OCI-LY7 (cell line): Measurements from ENCODE around the gene P4HTM. TPM values are rescaled to one million over a fixed set of nuclear protein-coding genes. Genes with fewer than 3 reads are reported as not detected.

Experiments used
- BruUV-seq: library from RNA; stranded (reverse); fragments of 400-500 nt; replicated peaks from 2 replicates; lab custom pipeline; 2021; lab: Mats Ljungman, UMichigan
- CTCF ChIA-PET: fragments of 300-600 bp; sonication (Branson Sonifier 250); formaldehyde crosslinking; loops from one replicate; lab custom pipeline; 2022; ENCODE audit warnings: antibody characterized with exemption; ENCODE audit not compliant: unreplicated experiment; lab: Charles Lee
- POLR2A ChIA-PET: fragments of 300-600 bp; sonication (Branson Sonifier 250); formaldehyde crosslinking; loops from one replicate; lab custom pipeline; 2022; ENCODE audit warnings: antibody characterized with exemption; lab: Charles Lee
- DNase-seq: peaks from one replicate; pipeline ENCODE4 v3.0.0-alpha.2; 2015; ENCODE audit warnings: low spot score
- H2AFZ ChIP-seq: fragments of 200-600 bp; sonication (generic), shearing (Covaris generic); 2 replicates; pipeline ENCODE4 v1.6.1; 2014; ENCODE audit warnings: mild to moderate bottlenecking, antibody characterized with exemption, low read length, moderate library complexity
- H3K27ac ChIP-seq: fragments of 200-600 bp; sonication (generic); 2 replicates; pipeline ENCODE4 v1.5.1; 2014; ENCODE audit warnings: mixed run types, low read depth, mild to moderate bottlenecking, moderate library complexity, low read length, inconsistent platforms; ENCODE audit not compliant: poor library complexity, severe bottlenecking
- H3K36me3 ChIP-seq: fragments of 200-600 bp; sonication (generic); 2 replicates; pipeline ENCODE4 v1.6.1; 2014; ENCODE audit warnings: mild to moderate bottlenecking, antibody characterized with exemption, low read length, moderate library complexity, mixed read lengths; ENCODE audit not compliant: insufficient read depth
- H3K4me1 ChIP-seq: fragments of 200-600 bp; sonication (generic); 2 replicates; pipeline ENCODE4 v1.5.1; 2014; ENCODE audit warnings: mild to moderate bottlenecking, low read length; ENCODE audit not compliant: insufficient read depth, poor library complexity, severe bottlenecking
- H3K4me2 ChIP-seq: fragments of 200-600 bp; sonication (generic); 2 replicates; pipeline ENCODE4 v1.6.1; 2014; ENCODE audit warnings: mild to moderate bottlenecking, low read length
- H3K4me3 ChIP-seq: fragments of 200-600 bp; sonication (generic); 2 replicates; pipeline ENCODE4 v1.5.1; 2014; ENCODE audit warnings: mild to moderate bottlenecking, low read depth, low read length; ENCODE audit not compliant: poor library complexity, severe bottlenecking
- H3K79me2 ChIP-seq: fragments of 200-600 bp; sonication (generic); 2 replicates; pipeline ENCODE4 v1.6.1; 2016; ENCODE audit warnings: low read depth, mild to moderate bottlenecking, low read length, moderate library complexity, mixed read lengths; ENCODE audit not compliant: insufficient read depth
- H3K9me2 ChIP-seq: fragments of 200-600 bp; sonication (generic); 2 replicates; pipeline ENCODE4 v1.6.1; 2016; ENCODE audit warnings: mild to moderate bottlenecking, low read length, mixed read lengths; ENCODE audit not compliant: insufficient read depth
- H3K9me3 ChIP-seq: fragments of 200-600 bp; sonication (generic); 2 replicates; pipeline ENCODE4 v1.6.1; 2014; ENCODE audit warnings: mild to moderate bottlenecking, mixed run types, low read length, mixed read lengths
- H4K20me1 ChIP-seq: fragments of 200-600 bp; sonication (generic); 2 replicates; pipeline ENCODE4 v1.6.1; 2014; ENCODE audit warnings: mild to moderate bottlenecking, antibody characterized with exemption, low read length, moderate library complexity, mixed read lengths; ENCODE audit not compliant: insufficient read depth
- EZH2phosphoT487 ChIP-seq: fragments of 200-600 bp; sonication (generic); IDR thresholded peaks from 2 replicates; pipeline ENCODE4 v1.6.1; 2018; ENCODE audit warnings: low read depth, borderline replicate concordance, mild to moderate bottlenecking, mixed run types, antibody characterized with exemption, low read length, moderate library complexity, mixed read lengths
- intact Hi-C: fragments of 100-400 bp; cut with micrococcal nuclease; formaldehyde crosslinking; loops from one replicate; pipeline ENCODE4 v1.10.0; 2022; ENCODE audit not compliant: unreplicated experiment
- total RNA-seq, 2 experiments: library from RNA; depleted of rRNA in 1 of 2; stranded (reverse); fragments of >200 nt in 1 of 2; shearing (Covaris generic) in 1 of 2; gene quantifications; 2 replicates each; pipeline ENCODE4 v1.2.3, GENCODE V29; 2014 to 2022
- TF ChIP-seq, protein P1 (sequence below): fragments of 200-600 bp; sonication (generic); conservative IDR thresholded peaks from 2 replicates; pipeline ENCODE4 v1.5.1; 2014; ENCODE audit warnings: mild to moderate bottlenecking, antibody characterized with exemption, low read length, moderate library complexity, mixed read lengths

The P4HTM gene
- total RNA-seq, 2 experiments from 2014 or later, result 36.9 to 45.3 TPM

DNA sequence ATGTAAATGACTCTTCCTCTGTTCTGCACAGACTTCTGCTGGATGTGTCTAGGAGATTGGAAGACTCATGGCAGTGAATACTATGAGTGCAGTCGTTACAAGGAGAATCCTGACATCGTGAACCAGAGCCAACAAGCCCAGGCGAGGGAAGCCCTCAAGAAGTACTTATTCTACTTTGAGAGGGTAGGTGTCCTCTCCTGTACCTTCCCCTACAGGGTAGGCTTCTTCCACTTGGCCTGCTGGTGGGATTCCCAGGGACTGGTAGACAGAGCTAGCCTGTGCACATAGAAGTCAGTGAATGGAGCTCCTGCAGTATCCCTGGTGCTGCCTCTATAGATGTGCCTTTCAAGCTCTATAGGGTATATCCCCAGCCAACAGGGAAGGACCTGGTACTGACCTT lies 10.6 kb upstream of the P4HTM start:
- ChIA-PET POLR2A (no interaction called here), CTCF (no interaction called here)
- H3K36me3 ChIP-seq, result peaks cover 95% of the 10 kb centered on the region
- no peaks in the 10 kb centered on the region for H3K9me2 ChIP-seq
- H3K9me3 ChIP-seq, result no peaks in the 10 kb centered on the region
- intact Hi-C loops, result no loop called here
- H3K27ac ChIP-seq, result no peak overlapping the region
- no peak overlapping the region for H2AFZ ChIP-seq
- BruUV-seq, result no TSS peak
- TF ChIP-seq EZH2phosphoT487, result no peak
- TF ChIP-seq, protein P1, sequence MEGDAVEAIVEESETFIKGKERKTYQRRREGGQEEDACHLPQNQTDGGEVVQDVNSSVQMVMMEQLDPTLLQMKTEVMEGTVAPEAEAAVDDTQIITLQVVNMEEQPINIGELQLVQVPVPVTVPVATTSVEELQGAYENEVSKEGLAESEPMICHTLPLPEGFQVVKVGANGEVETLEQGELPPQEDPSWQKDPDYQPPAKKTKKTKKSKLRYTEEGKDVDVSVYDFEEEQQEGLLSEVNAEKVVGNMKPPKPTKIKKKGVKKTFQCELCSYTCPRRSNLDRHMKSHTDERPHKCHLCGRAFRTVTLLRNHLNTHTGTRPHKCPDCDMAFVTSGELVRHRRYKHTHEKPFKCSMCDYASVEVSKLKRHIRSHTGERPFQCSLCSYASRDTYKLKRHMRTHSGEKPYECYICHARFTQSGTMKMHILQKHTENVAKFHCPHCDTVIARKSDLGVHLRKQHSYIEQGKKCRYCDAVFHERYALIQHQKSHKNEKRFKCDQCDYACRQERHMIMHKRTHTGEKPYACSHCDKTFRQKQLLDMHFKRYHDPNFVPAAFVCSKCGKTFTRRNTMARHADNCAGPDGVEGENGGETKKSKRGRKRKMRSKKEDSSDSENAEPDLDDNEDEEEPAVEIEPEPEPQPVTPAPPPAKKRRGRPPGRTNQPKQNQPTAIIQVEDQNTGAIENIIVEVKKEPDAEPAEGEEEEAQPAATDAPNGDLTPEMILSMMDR, result no peak
- H3K79me2 ChIP-seq, result no peaks in the 10 kb centered on the region
- H3K4me2 ChIP-seq, result no peak overlapping the region
- H3K4me3 ChIP-seq, result no peak overlapping the region
- no peaks in the 10 kb centered on the region for H4K20me1 ChIP-seq
- no peak for DNase-seq
- H3K4me1 ChIP-seq, result no peaks in the 10 kb centered on the region

DNA sequence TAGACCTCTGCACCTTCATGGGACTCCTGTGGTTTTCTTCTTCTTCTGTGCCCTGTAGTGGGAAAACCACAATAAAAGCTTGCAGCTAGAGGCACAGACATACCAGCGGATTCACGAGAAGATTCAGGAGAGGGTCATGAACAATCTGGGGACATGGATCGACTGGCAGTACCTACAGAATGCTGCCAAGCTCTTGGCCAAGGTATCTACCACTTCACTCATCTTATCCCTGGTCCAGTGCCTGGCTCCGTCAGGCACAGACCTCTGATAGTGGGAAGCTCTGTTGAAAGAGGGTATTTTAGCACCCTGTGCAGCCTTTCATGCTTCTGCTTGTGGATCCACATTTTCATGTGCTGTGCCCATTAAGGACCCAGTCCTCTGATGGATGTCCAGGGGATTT lies 9.7 kb upstream of the P4HTM start:
- Histone ChIP-seq H4K20me1 (no peaks in the 10 kb centered on the region), H3K4me3 (no peak overlapping the region), H3K9me3 (no peaks in the 10 kb centered on the region), H3K9me2 (no peaks in the 10 kb centered on the region), H3K36me3 (peaks cover 95% of the 10 kb centered on the region), H3K4me2 (no peak overlapping the region), H3K4me1 (no peaks in the 10 kb centered on the region), H2AFZ (no peak overlapping the region), H3K79me2 (no peaks in the 10 kb centered on the region), H3K27ac (no peak overlapping the region)
- no TSS peak for BruUV-seq
- intact Hi-C loops, result no loop called here
- POLR2A ChIA-PET, result interaction anchor here (0.6 to 0.7 kb wide), 3 partner anchors 135 to 435 kb away, joined by 3 to 5 read pairs (median 3); no protein-coding TSS in a partner anchor
- CTCF ChIA-PET, result no interaction called here
- TF ChIP-seq EZH2phosphoT487, result no peak
- TF ChIP-seq, protein P1, result no peak
- no peak for DNase-seq

DNA sequence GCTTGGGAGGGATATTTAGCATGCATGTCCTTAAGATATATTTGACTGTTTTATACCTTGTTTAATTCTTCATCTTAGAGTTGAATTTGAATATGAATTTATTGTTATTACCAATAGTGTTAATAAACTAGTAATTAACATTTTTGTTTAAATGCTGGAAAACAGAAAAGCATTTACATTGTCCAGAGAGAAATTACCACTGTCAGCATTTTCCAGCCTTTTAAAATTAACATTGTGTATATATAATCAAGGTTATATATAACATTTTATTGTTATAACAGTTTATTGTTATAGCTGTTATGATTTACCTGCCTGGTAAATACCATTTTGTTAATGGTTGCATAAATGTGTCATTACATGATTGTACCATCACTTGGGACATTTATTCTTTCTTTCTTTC lies 8.0 kb upstream of the P4HTM start:
- peaks cover 86% of the 10 kb centered on the region for H3K36me3 ChIP-seq
- H2AFZ ChIP-seq, result no peak overlapping the region
- H3K4me3 ChIP-seq, result no peak overlapping the region
- H4K20me1 ChIP-seq, result no peaks in the 10 kb centered on the region
- no TSS peak for BruUV-seq
- H3K4me2 ChIP-seq, result no peak overlapping the region
- ChIA-PET POLR2A (interaction anchor here (0.6 to 1.1 kb wide), 3 partner anchors 10 to 462 kb away, joined by 3 to 4 read pairs (median 3); no protein-coding TSS in a partner anchor), CTCF (no interaction called here)
- DNase-seq, result no peak
- H3K79me2 ChIP-seq, result no peaks in the 10 kb centered on the region
- no peak for TF ChIP-seq EZH2phosphoT487
- TF ChIP-seq, protein P1, result no peak
- no peaks in the 10 kb centered on the region for H3K9me2 ChIP-seq
- no peaks in the 10 kb centered on the region for H3K9me3 ChIP-seq
- no peak overlapping the region for H3K27ac ChIP-seq
- no peaks in the 10 kb centered on the region for H3K4me1 ChIP-seq
- intact Hi-C loops, result no loop called here
